ENCODE data around the gene CAMKK1. TPM values are rescaled to one million over a fixed set of nuclear protein-coding genes. Genes with fewer than 3 reads are reported as not detected.

CAMKK1 gene
- total and polyA plus RNA-seq, 9 of the 15 experiments (the other 6 are each of a cell fraction or from before 2014, with no cell fraction given): 0.34 to 7.5 (median 4.9) TPM

GRCh38 chr17:3895354-3895753 lies 2.5 kb upstream of the CAMKK1 start:
- no peaks in the 10 kb centered on the region for H3K9me3 ChIP-seq (replicated peaks; ENCODE audit: control insufficient read depth, insufficient read depth, low read depth, low read length)
- POLR2A ChIA-PET: no interaction called here
- TF ChIP-seq ETV1 (tag; conservative IDR thresholded peaks at IDR 0.05; ENCODE audit: low read depth): no peak
- TF ChIP-seq ARID2 (IDR thresholded peaks at IDR 0.05): no peak
- TF ChIP-seq TFAP4 (CRISPR knock-in tag; IDR thresholded peaks at IDR 0.05; ENCODE audit: borderline replicate concordance): no peak
- TF ChIP-seq ZNF592 (IDR thresholded peaks at IDR 0.05): no peak
- no peak for TF ChIP-seq MXI1 (IDR thresholded peaks at IDR 0.05; ENCODE audit: low read depth, low read length)
- TF ChIP-seq CBX5 (IDR thresholded peaks at IDR 0.05; ENCODE audit: borderline replicate concordance, low read depth): no peak
- no peak for TF ChIP-seq HINFP (tag; conservative IDR thresholded peaks at IDR 0.05; ENCODE audit: low read depth)
- TF ChIP-seq ELK1 (CRISPR knock-in tag; IDR thresholded peaks at IDR 0.05): no peak
- no peak for TF ChIP-seq PHB (CRISPR knock-in tag; IDR thresholded peaks at IDR 0.05)
- TF ChIP-seq PATZ1 (CRISPR knock-in tag; IDR thresholded peaks at IDR 0.05; ENCODE audit: borderline replicate concordance): no peak
- TF ChIP-seq MIER1 (IDR thresholded peaks at IDR 0.05; ENCODE audit: low read depth): no peak
- TF ChIP-seq CBFA2T3 (IDR thresholded peaks at IDR 0.05): no peak
- TF ChIP-seq ZNF23 (CRISPR knock-in tag; IDR thresholded peaks at IDR 0.05): no peak

More at GRCh38 chr17:3895354-3895753, 2.5 kb upstream of the CAMKK1 start:
- no peaks in the 10 kb centered on the region for H4K20me1 ChIP-seq (replicated peaks; ENCODE audit: control insufficient read depth, insufficient read depth, low read length)
- CTCF ChIA-PET (ENCODE audit: low intra/inter-chr PET ratio): no interaction called here
- 94% methylated on average over 3 of the region's 3 CpGs for WGBS (ENCODE audit: insufficient coverage, low coverage, missing lambda C conversion rate)
- peak overlapping the region in 1 of 2 experiments; percentile 61; a peak in 1 of 4 replicates for H3K9ac ChIP-seq (ENCODE audit: insufficient read depth in 1 of 2, low read depth in 2 of 2, low read length in 2 of 2)
- in situ Hi-C loops (cut with MboI) (no loop called here), intact Hi-C loops (cut with micrococcal nuclease) (no loop called here)
- H3K4me1 ChIP-seq (replicated peaks in 1 of 2; ENCODE audit: control insufficient read depth in 2 of 2, insufficient read depth in 2 of 2, low read length in 2 of 2): peaks cover 16 to 47% of the 10 kb centered on the region in 2 experiments; a peak in 4 of 5 replicates
- no peaks in the 10 kb centered on the region for H3K36me3 ChIP-seq (ENCODE audit: control insufficient read depth, insufficient read depth, low read length)
- H3K9me1 ChIP-seq (ENCODE audit: control insufficient read depth, insufficient read depth, low read length): no peaks in the 10 kb centered on the region
- ATAC-seq (no peak), DNase-seq (ENCODE audit: extremely low read depth in 1 of 4, low spot score in 3 of 4) (no peak), FAIRE-seq (no peak)
- no peak overlapping the region for H3K4me2 ChIP-seq (ENCODE audit: insufficient read depth, low read length)
- no peaks in the 10 kb centered on the region for H3K27me3 ChIP-seq (ENCODE audit: control insufficient read depth in 2 of 2, insufficient read depth in 2 of 2, low read length in 2 of 2)
- H2AFZ ChIP-seq (ENCODE audit: low read depth, low read length): peak overlapping the region; percentile 14; the same call in 1 of the 2 replicates
- peaks cover 15% of the 10 kb centered on the region; the same call in 2 of the 3 replicates for H3K79me2 ChIP-seq (ENCODE audit: control insufficient read depth, insufficient read depth, low read length)
- H3K4me3 ChIP-seq: no peak overlapping the region
- no peak overlapping the region for H3K27ac ChIP-seq (ENCODE audit: extremely low read depth, low read depth, low read length)
- no TSS peak for BruUV-seq (replicated peaks)
